K562 treated with DMSO at 1 percent for 24 hours (cell line): ENCODE measurements around the gene TARBP1. TPM values are rescaled to one million over a fixed set of nuclear protein-coding genes. Genes with fewer than 3 reads are reported as not detected.

Source experiments
- total RNA-seq: library from RNA; unstranded; fragments of 300-600 nt; gene quantifications from 2 replicates; pipeline ENCODE4 v1.2.3, GENCODE V29; 2022; ENCODE audit warnings: low read depth; ENCODE audit not compliant: insufficient read depth

Gene TARBP1, protein sequence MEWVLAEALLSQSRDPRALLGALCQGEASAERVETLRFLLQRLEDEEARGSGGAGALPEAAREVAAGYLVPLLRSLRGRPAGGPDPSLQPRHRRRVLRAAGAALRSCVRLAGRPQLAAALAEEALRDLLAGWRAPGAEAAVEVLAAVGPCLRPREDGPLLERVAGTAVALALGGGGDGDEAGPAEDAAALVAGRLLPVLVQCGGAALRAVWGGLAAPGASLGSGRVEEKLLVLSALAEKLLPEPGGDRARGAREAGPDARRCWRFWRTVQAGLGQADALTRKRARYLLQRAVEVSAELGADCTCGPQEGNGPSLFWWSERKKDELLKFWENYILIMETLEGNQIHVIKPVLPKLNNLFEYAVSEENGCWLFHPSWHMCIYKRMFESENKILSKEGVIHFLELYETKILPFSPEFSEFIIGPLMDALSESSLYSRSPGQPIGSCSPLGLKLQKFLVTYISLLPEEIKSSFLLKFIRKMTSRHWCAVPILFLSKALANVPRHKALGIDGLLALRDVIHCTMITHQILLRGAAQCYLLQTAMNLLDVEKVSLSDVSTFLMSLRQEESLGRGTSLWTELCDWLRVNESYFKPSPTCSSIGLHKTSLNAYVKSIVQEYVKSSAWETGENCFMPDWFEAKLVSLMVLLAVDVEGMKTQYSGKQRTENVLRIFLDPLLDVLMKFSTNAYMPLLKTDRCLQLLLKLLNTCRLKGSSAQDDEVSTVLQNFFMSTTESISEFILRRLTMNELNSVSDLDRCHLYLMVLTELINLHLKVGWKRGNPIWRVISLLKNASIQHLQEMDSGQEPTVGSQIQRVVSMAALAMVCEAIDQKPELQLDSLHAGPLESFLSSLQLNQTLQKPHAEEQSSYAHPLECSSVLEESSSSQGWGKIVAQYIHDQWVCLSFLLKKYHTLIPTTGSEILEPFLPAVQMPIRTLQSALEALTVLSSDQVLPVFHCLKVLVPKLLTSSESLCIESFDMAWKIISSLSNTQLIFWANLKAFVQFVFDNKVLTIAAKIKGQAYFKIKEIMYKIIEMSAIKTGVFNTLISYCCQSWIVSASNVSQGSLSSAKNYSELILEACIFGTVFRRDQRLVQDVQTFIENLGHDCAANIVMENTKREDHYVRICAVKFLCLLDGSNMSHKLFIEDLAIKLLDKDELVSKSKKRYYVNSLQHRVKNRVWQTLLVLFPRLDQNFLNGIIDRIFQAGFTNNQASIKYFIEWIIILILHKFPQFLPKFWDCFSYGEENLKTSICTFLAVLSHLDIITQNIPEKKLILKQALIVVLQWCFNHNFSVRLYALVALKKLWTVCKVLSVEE (N-terminal part only)
- 13.6 and 14.4 TPM in 2 replicates for total RNA-seq

DNA sequence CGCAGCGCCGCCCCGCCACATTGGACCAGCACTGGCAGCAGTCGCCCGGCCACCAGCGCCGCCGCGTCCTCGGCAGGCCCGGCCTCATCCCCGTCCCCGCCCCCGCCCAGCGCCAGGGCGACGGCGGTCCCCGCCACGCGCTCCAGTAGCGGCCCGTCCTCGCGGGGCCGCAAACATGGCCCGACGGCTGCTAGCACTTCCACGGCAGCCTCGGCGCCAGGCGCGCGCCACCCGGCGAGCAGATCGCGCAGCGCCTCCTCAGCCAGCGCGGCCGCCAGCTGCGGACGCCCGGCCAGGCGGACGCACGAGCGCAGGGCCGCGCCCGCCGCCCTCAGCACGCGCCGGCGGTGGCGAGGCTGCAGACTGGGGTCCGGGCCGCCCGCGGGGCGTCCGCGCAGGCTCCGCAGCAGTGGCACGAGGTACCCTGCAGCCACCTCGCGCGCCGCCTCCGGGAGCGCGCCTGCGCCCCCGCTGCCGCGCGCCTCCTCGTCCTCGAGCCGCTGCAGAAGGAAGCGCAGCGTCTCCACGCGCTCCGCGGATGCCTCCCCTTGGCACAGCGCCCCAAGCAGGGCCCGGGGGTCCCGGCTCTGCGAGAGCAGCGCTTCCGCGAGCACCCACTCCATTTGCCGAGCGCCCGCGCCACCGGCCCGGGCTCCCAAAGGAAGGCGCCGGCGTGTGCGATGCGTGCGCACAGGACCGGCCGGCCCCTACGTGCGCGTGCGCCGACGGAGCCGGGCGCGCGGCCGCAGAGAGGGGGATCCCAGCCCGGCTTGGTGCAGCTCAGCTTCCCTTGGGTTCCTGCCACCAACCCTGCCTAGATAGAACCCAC lies at the start of gene TARBP1:
TSS of gene TARBP1 (minus strand) at position 699 of the 829 bp plus-strand sequence. CDS start at position 623, 76 bp downstream.

DNA sequence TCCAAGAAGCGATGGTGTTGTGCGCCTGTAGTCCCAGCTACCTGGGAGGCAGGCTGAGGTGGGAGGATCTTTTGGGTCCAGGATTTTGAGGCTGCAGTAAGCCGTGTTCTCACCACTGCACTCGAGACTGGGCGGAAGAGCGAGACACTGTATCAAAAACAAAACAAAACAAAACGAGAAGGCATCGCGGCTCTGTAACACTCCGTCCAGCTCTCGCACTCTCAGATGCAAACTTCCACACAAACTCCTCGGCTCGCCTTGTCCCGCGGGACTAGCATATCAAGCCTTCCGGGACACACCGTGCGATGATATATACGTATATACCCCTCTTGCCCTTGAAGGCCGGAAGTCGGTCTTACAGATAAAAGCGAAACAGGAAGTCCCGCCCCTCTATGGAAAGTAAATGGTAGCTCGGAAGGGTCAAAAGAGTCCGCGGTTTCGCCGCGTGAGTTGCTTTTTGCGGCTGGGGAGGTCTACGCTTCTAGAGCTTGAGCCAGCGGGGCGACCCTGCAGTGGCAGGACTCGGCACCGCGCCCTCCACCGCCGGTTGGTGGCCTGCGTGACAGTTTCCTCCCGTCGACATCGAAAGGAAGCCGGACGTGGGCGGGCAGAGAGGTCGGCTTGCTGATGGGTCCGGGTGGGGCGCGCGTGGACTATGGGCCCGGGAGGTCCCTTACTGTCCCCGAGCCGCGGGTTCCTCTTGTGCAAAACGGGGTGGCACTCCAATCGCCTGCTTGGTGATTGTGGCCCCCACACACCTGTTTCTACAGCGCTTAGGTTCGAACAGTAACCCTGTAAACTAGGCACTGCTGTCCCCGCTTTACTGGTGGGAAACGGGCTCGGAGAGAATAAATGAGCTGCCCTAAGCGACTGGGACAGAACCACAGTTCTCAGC lies 105.7 kb downstream of the TARBP1 start, which contains the start of gene COA6:
TSS of gene COA6 (plus strand) at position 393 of the 895 bp plus-strand sequence. CDS start at position 404, 11 bp downstream.

Other genes starting within 250 kb of the TARBP1 start
- 58.3 and 64.9 TPM in 2 replicates for gene COA6, start 105.7 kb downstream of the TARBP1 start, total RNA-seq
- gene IRF2BP2, start 131.0 kb upstream of the TARBP1 start, total RNA-seq: 70.6 and 74.1 TPM in 2 replicates